HG03520 (cell line): Measurements from ENCODE around the gene PLEKHM3.

Experiments
- ATAC-seq: cut with Tn5 transposase; IDR thresholded peaks from one replicate; pipeline ENCODE4 v1.9.1; 2021; ENCODE audit warnings: mild to moderate bottlenecking, moderate library complexity; ENCODE audit not compliant: unreplicated experiment

PLEKHM3 gene

GRCh38 chr2:208025037-208025813 is at the start of gene PLEKHM3:
TSS of gene PLEKHM3 (minus strand) at chr2:208025527. CDS start at chr2:208001639, 23,888 bp downstream.
- peak; percentile 88 for ATAC-seq

DNA sequence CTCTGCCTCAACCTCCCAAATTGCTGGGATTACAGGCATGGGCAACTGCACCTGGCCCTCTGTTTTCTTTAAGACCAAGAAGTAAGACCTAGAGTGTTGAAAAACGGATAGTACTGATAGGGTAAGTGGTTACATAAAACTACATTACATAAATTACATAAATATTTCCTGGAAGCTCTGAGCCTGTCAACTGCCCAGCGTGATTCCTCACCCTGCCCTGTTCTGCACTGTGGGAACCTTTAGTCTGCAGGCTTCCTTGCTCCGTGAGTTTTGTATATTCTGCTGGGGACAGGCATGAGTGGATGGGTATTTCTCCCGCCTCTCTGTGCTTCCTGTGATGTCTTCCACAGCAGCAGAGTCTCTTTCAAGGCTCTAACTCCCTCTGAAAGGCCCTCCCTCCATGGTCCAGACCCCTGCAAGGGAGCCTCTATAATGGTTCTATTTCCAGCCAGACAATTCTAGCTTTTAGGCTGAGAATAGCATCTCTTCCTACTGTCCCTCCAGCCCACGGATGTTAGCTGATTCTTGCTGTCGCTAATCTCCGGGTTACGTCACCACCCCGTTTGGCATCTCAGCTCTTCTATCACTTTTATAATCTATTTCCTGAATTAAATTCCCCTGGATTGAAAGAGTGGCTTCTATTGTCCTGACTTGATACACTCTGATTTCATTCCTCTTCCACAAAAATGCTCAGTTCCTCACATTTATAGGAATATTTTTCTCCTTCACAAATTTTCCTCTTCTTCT is 49.5 kb upstream of the PLEKHM3 start:
- no peak for ATAC-seq

GRCh38 chr2:208072250-208072892 is 47.0 kb upstream of the PLEKHM3 start:
- peak; percentile 74 for ATAC-seq

- no peak for ATAC-seq
Measured at GRCh38 chr2:208069186-208069585, 43.9 kb upstream of the PLEKHM3 start.

- no peak for ATAC-seq
Measured at GRCh38 chr2:208066016-208066415, 40.7 kb upstream of the PLEKHM3 start.

DNA sequence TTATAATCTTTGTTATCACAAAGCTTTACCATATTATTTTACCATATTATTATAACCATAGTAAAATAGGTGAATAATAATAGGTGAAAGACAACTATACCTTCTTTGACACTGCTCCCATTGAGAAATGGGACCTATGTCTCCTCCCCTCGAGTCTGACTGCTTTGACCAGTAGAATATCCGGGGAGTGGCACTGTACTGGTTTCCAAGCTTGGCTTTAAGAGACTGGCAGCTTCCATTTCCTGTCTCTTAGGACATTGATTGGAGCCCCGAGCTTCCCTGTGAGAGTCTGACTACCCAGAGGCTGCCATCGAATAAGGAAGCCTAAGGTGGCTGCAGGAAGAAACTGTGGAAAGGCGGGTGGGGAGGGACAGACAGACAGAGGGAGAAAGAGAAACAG is 40.1 kb upstream of the PLEKHM3 start:
- ATAC-seq, result no peak

DNA sequence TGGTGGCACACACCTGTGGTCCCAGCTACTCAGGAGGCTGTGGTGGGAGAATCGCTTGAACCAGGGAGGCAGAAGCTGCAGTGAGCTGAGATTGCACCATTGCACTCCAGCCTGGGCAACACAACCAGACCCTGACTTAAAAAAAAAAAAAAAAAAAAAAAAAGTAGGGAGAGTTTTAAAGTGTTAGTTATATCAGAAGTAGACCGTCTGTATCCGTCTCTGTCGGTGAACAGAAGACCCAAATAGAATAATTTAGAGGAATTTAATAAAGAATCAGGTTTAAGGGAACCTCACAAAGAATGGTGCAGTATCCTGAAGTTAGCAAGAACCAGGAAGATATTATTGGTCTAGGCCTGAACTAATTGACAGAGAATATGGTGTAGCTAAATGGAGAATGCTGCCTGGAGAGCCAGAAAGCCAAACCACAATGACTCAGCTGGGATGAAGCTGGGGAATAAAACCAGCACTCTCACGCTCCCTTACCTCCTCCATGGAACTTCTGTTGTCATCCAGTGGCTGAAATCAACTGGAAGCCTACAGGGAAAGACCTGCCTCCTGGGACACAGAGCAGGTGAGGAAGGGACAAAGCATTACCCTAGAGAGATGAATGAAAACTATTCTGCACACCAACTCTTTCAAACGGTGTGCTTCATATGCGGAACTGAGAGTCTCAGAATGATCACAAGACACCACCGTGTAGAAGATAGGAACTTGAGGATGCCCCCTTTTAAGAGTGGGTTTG is 39.1 kb upstream of the PLEKHM3 start:
- ATAC-seq, result peak; percentile 79

DNA sequence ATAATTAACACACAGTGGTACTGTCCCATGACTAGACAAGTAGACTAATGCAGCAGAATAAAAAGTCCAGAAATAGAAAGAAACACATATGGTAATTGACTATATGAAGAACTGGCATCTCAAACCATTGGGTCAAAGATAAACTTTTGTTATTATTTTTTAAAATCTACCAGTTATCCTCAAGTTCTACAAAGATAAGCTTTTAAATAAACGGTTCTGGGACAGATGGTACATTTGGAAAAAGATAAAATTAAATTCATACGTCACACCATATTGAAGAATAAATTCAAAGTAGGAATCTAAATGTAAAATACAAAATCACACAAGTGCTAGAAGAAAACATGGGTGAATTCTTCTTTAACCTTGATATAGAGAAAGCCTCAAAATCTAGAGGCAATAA is 37.6 kb upstream of the PLEKHM3 start:
- ATAC-seq, result no peak

GRCh38 chr2:208062113-208062512 is 36.8 kb upstream of the PLEKHM3 start:
- ATAC-seq, result no peak

GRCh38 chr2:208057108-208057507 is 31.8 kb upstream of the PLEKHM3 start:
- no peak for ATAC-seq

DNA sequence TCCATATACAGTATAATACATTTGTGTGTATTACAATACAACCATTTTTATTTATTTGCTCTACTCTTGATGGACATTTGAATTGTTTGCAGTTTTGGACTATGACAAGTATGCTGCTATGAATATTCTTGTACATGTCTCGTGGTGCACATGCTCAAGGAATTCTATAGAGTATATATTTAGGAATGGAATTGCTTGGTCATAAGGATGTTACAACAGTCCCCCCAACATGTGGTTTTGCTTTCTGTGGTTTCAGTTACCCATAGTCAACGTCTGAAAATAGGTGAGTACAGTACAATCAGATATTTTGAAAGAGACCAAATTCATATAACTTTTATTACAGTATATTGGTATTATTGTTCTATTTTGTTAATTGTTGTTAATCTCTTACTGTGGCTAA is 24.1 kb upstream of the PLEKHM3 start:
- no peak for ATAC-seq

DNA sequence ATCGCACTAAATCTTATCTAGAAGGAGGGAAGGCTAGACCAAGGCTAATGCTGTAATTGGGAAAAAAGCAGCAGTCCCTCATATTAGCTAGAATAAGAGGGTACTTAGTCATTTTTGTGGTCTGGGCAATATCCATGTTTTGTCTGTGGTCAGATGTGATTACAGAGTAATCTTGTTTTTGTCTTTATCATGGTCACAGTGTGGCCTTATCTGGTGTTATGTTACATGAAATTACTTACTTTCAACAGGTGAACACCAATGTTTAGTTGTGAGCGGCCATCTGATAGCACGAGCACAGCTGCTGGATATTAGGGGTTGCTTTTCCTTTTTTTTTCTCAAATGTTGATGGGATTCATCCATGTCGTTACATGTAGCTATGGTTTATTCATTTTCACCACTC is 23.7 kb upstream of the PLEKHM3 start:
- ATAC-seq, result no peak

DNA sequence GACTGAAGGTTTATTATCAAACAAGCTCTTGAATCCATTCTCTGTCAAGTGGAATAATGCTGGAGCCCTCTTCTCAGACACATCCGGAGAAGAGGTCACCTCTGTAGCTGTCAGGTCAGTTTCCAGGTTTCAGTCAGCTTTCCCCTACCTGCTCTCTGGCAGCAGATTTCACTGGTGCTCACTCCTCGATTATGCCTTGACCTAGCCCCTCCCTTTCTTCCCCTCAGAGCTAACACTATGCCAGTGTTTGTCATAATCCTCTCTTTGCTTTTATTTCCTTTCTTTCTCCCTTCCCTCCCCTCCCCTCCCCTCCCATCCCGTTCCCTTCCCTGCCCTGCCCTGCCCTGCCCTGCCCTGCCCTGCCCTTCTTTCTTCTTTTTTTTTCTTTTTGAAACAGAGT is 22.5 kb upstream of the PLEKHM3 start:
- no peak for ATAC-seq

GRCh38 chr2:208046686-208047085 is 21.4 kb upstream of the PLEKHM3 start:
- no peak for ATAC-seq

GRCh38 chr2:208042450-208042849 is 17.1 kb upstream of the PLEKHM3 start:
- no peak for ATAC-seq

- no peak for ATAC-seq
Measured at GRCh38 chr2:208042041-208042440, 16.7 kb upstream of the PLEKHM3 start.

DNA sequence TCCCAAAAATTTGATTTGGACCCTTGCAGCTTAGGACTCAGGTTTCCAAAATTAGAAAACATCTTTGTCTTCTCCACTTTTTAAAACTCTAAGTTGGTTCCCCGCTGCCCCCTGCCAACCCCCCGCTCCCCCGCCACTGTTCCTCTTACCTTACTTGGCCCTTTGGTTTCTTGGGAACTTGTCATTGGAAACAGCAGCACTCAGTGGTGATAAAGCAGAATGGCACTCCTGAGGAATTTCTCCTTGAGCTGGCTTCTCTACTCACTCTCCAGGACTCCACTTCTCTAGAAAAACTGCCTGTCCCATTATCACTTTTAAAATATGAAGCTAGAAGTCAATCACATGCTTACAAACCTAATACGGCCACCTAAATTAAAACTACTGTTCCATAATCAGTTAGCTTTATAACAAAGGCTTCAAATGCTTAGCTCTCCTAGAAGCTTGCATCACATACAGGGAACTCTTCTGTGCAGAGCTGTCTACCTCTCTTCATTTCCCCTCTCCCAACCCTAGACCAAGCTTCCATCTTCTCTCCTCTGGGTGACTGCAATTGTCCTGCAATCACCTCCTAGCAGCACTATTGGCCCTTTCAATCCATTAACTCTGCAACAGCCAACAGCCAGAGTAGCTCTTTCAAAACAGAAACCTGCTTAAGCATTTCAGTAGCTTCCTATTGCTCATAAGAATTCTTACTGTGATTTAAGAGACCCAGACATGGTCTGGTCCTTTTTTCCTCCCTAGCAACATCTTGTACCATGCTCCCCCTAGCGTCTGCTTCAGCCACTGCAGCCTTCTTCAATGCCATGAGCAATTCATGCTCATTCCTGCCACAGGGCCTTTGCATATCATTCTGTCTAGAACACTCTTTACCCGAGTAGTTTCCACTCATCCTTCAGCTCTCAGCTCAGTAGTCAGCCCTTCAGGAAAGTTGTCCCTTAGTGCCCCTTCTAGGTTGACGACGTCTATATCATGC is 15.2 kb upstream of the PLEKHM3 start:
- ATAC-seq, result peak; percentile 80

DNA sequence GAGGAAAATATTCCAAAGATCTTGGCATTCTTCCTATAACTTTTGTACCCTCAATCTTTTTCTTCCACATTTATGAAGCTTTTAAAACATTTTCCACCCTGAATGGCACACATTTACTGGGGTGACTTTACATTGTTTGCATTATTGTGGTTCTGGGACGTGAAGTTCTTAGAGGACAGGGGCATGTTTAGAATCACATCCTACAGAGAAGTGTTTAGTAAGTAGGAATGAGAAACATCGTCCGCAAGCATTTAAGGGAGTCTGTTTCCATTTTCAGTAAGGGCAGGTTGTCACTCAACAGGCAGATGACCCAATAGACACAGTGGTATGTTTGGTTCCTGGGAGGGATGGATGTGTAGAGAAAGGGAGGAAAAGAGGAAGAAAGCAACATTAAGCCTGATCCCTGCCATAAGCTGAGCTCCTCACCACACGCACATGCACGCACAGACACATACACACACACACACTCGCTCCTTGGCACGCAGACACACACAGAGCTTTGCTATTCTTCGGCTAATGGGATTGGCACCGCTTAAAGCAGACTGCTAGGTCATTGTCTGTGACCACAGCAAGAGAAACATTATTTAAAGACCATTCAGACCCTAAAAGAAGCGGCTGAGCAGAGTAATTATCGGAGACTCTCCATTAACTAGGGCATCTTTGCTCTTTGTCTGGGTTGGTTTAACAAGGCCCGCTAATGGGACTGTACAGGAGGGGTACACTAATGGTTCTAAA is 14.2 kb upstream of the PLEKHM3 start:
- no peak for ATAC-seq
